ENCODE data around the gene DYSF.

The DYSF gene

GRCh38 chr2:71534201-71534600, 80.8 kb downstream of the DYSF start:
- H3K4me1 Mint-ChIP-seq (ENCODE audit: low read depth), result no peaks in the 10 kb centered on the region
- H3K27me3 Mint-ChIP-seq, result peaks cover 27% of the 10 kb centered on the region
- H3K27ac Mint-ChIP-seq, result no peak overlapping the region
- H3K4me3 Mint-ChIP-seq, result no peak overlapping the region
- no peaks in the 10 kb centered on the region for H3K36me3 Mint-ChIP-seq (ENCODE audit: low read depth)
- H3K9me3 Mint-ChIP-seq, result no peaks in the 10 kb centered on the region

DNA sequence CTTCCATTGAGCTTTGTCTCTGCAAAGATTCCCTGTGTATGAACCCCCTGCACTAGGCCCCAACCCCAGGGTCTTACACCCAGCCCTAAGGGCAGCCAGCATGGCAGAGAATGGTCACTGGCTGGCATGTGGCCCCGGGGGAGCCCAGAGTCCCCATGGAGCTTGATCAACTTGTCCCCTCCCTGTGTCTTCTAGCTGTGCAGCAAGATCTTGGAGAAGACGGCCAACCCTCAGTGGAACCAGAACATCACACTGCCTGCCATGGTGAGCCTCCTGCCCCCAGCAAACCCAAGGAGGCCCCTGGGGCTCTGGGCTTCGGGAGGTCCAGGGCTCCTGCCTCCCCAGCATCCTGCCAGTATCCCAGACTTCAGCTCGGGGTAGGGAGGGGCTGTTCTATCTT, 81.5 kb downstream of the DYSF start:
- H3K36me3 Mint-ChIP-seq (ENCODE audit: low read depth), result no peaks in the 10 kb centered on the region
- H3K27me3 Mint-ChIP-seq, result peaks cover 25% of the 10 kb centered on the region
- no peaks in the 10 kb centered on the region for H3K4me1 Mint-ChIP-seq (ENCODE audit: low read depth)
- H3K4me3 Mint-ChIP-seq, result no peak overlapping the region
- no peak overlapping the region for H3K27ac Mint-ChIP-seq
- no peaks in the 10 kb centered on the region for H3K9me3 Mint-ChIP-seq

DNA sequence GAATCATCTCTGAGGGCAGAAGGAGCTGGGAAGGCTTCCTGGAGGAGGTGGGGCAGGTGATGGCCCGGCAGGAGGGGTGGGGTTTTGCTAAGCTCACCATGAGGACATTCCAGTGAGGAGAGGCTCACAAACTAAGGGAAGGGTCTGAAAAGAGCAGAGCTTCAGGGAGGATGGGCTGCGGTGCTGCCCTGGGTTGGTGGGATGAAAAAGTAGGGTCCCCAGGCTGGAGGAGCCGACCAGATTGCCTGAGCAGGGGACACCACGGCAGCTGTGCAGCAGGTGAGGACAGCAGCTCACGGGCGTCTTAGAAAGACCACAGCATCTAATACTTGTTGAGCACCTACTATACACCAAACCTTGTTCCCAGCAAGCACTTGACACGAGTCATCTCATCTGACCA, 82.2 kb downstream of the DYSF start:
- H3K27ac Mint-ChIP-seq, result no peak overlapping the region
- H3K9me3 Mint-ChIP-seq, result no peaks in the 10 kb centered on the region
- H3K4me3 Mint-ChIP-seq, result no peak overlapping the region
- H3K36me3 Mint-ChIP-seq (ENCODE audit: low read depth), result no peaks in the 10 kb centered on the region
- H3K27me3 Mint-ChIP-seq, result peaks cover 20% of the 10 kb centered on the region
- H3K4me1 Mint-ChIP-seq (ENCODE audit: low read depth), result no peaks in the 10 kb centered on the region

GRCh38 chr2:71536226-71536671, 82.9 kb downstream of the DYSF start:
- Mint-ChIP-seq H3K4me1 (ENCODE audit: low read depth) (no peaks in the 10 kb centered on the region), H3K4me3 (no peak overlapping the region), H3K36me3 (ENCODE audit: low read depth) (no peaks in the 10 kb centered on the region), H3K9me3 (no peaks in the 10 kb centered on the region), H3K27me3 (peaks cover 16% of the 10 kb centered on the region), H3K27ac (no peak overlapping the region)

- Mint-ChIP-seq H3K4me1 (ENCODE audit: low read depth) (no peaks in the 10 kb centered on the region), H3K9me3 (no peaks in the 10 kb centered on the region), H3K36me3 (ENCODE audit: low read depth) (no peaks in the 10 kb centered on the region), H3K27me3 (peaks cover 4% of the 10 kb centered on the region), H3K27ac (no peak overlapping the region), H3K4me3 (no peak overlapping the region)
Observed at GRCh38 chr2:71538241-71538640, 84.9 kb downstream of the DYSF start.

- Mint-ChIP-seq H3K36me3 (ENCODE audit: low read depth) (no peaks in the 10 kb centered on the region), H3K9me3 (no peaks in the 10 kb centered on the region), H3K4me3 (peak overlapping the region; percentile 37), H3K27ac (peak overlapping the region; percentile 28), H3K27me3 (peaks cover 2% of the 10 kb centered on the region), H3K4me1 (ENCODE audit: low read depth) (no peaks in the 10 kb centered on the region)
Observed at GRCh38 chr2:71538656-71539265, 85.4 kb downstream of the DYSF start.

- H3K4me1 Mint-ChIP-seq (ENCODE audit: low read depth), result peaks cover 9% of the 10 kb centered on the region
- H3K27ac Mint-ChIP-seq, result no peak overlapping the region
- H3K27me3 Mint-ChIP-seq, result peaks cover 9% of the 10 kb centered on the region
- no peaks in the 10 kb centered on the region for H3K9me3 Mint-ChIP-seq
- no peaks in the 10 kb centered on the region for H3K36me3 Mint-ChIP-seq (ENCODE audit: low read depth)
- no peak overlapping the region for H3K4me3 Mint-ChIP-seq
Observed at GRCh38 chr2:71540818-71541217, 87.5 kb downstream of the DYSF start.

- no peaks in the 10 kb centered on the region for H3K36me3 Mint-ChIP-seq (ENCODE audit: low read depth)
- H3K27ac Mint-ChIP-seq, result no peak overlapping the region
- H3K27me3 Mint-ChIP-seq, result peaks cover 15% of the 10 kb centered on the region
- H3K4me1 Mint-ChIP-seq (ENCODE audit: low read depth), result peaks cover 9% of the 10 kb centered on the region
- peak overlapping the region; percentile 63 for H3K4me3 Mint-ChIP-seq
- H3K9me3 Mint-ChIP-seq, result no peaks in the 10 kb centered on the region
Observed at GRCh38 chr2:71544919-71545571, 91.7 kb downstream of the DYSF start.

DNA sequence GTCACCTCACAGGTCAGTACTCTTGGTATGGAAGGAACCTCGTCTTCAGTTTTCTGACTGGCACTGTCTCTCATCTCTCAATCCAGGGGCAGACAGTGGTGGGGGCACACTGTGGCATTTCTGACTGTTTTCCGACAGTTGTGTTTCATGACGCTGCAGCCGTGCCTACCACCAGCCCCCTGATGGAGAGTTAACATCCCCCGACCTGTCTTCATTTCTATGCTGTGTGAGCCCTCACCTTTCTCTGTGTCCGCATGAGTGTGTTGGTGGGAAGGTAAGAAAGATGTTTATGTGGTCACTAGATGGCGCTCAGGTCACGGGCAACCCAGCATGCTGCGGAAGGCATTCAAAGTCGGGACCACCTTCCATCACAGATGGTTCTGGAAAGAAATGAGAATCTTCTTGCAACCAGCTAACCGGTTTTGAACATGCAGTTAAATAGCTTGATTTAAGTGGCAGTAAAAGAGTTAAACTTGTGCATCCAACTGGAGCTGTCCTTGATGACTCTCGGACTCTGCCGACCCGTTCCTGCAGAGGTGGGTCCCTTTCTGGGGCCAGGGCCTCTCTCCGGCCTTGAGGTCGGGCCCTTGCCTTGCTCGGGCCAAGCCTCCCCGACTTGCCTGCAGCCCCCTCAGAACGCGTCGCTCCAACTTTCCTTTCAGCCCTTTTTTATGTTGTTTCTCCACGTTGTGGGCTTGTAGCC, 92.4 kb downstream of the DYSF start:
- Mint-ChIP-seq H3K4me3 (peak overlapping the region; percentile 63), H3K4me1 (ENCODE audit: low read depth) (peaks cover 9% of the 10 kb centered on the region), H3K9me3 (no peaks in the 10 kb centered on the region), H3K27me3 (peaks cover 15% of the 10 kb centered on the region), H3K27ac (no peak overlapping the region), H3K36me3 (ENCODE audit: low read depth) (no peaks in the 10 kb centered on the region)

- no peak overlapping the region for H3K27ac Mint-ChIP-seq
- H3K27me3 Mint-ChIP-seq, result peaks cover 15% of the 10 kb centered on the region
Observed at GRCh38 chr2:71546275-71546638, 92.9 kb downstream of the DYSF start.

DNA sequence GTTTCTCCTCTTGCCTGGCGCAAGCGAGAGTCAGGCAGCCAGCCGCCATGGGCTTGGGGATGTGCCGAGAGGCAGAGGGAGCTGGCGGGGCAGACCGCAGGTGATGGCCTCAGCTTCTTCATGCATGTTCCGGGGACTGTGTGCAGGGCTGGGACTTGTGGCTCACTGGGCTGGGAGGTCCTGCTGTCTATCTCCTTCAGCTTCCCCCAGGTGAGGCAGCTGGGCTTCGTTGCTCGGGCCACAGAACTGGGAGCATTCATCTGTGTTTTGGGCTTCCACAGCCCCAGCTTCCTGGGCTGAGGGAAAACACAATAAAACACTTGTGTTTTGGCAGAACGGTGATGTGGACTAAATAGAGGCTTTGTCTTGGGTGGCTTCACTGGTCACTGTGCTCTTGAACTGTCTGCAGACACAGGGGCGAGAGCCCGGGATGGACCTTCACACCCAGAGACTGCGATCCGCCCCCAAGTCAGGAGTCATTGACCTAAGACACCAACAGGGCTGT, 93.5 kb downstream of the DYSF start:
- no peaks in the 10 kb centered on the region for H3K36me3 Mint-ChIP-seq (ENCODE audit: low read depth)

More at GRCh38 chr2:71546275-71546638, 92.9 kb downstream of the DYSF start:
- Mint-ChIP-seq H3K9me3 (no peaks in the 10 kb centered on the region), H3K36me3 (ENCODE audit: low read depth) (no peaks in the 10 kb centered on the region), H3K4me1 (ENCODE audit: low read depth) (peaks cover 9% of the 10 kb centered on the region), H3K4me3 (no peak overlapping the region)

GRCh38 chr2:71547616-71548285, 94.4 kb downstream of the DYSF start:
- H3K4me1 Mint-ChIP-seq (ENCODE audit: low read depth), result peaks cover 9% of the 10 kb centered on the region
- no peaks in the 10 kb centered on the region for H3K36me3 Mint-ChIP-seq (ENCODE audit: low read depth)
- no peak overlapping the region for H3K4me3 Mint-ChIP-seq
- no peak overlapping the region for H3K27ac Mint-ChIP-seq
- no peaks in the 10 kb centered on the region for H3K9me3 Mint-ChIP-seq
- peaks cover 15% of the 10 kb centered on the region for H3K27me3 Mint-ChIP-seq

More for the DNA sequence above, 93.5 kb downstream of the DYSF start:
- Mint-ChIP-seq H3K4me3 (no peak overlapping the region), H3K4me1 (ENCODE audit: low read depth) (peaks cover 9% of the 10 kb centered on the region), H3K27ac (no peak overlapping the region), H3K27me3 (peaks cover 15% of the 10 kb centered on the region), H3K9me3 (no peaks in the 10 kb centered on the region)

DNA sequence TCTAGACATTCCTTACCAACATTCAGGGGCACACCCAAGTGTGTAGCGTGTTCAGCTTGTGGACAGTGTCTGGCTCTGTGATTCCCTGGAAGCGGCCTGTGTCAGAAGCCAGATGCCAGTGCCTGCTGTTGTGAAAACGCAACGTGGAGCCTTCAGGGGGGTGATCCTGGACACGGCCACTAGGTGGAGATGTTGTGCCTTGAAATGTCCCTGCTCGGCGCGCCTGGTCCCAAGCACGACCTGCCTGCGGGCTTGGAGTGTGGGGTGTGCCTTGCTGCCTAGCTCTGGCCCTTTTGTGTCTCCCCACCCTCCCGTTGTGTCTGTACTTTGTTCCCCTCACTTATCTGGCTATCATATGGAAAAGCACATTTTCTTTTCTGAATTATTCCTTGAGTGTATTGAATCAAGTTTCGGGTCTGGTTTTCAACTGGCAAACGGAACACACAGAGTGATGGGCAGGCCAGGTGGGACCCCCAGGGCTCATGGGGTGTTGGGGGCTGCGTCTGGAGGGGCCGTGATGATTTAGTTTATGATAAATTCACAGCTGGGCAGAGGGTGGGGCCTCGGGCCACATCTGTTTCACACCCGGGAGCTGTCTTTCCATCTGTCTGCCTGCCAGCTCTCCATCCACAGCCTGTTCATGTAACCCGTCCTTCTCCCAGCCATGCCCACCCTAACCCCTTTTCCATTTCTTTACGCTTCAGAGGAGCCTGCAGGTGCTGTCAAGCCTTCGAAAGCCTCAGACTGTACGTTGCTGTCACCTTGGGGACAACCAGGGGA, 95.5 kb downstream of the DYSF start:
- H3K4me3 Mint-ChIP-seq, result no peak overlapping the region
- no peaks in the 10 kb centered on the region for H3K9me3 Mint-ChIP-seq
- H3K4me1 Mint-ChIP-seq (ENCODE audit: low read depth), result peaks cover 9% of the 10 kb centered on the region
- H3K27ac Mint-ChIP-seq, result no peak overlapping the region
- peaks cover 15% of the 10 kb centered on the region for H3K27me3 Mint-ChIP-seq
- no peaks in the 10 kb centered on the region for H3K36me3 Mint-ChIP-seq (ENCODE audit: low read depth)

DNA sequence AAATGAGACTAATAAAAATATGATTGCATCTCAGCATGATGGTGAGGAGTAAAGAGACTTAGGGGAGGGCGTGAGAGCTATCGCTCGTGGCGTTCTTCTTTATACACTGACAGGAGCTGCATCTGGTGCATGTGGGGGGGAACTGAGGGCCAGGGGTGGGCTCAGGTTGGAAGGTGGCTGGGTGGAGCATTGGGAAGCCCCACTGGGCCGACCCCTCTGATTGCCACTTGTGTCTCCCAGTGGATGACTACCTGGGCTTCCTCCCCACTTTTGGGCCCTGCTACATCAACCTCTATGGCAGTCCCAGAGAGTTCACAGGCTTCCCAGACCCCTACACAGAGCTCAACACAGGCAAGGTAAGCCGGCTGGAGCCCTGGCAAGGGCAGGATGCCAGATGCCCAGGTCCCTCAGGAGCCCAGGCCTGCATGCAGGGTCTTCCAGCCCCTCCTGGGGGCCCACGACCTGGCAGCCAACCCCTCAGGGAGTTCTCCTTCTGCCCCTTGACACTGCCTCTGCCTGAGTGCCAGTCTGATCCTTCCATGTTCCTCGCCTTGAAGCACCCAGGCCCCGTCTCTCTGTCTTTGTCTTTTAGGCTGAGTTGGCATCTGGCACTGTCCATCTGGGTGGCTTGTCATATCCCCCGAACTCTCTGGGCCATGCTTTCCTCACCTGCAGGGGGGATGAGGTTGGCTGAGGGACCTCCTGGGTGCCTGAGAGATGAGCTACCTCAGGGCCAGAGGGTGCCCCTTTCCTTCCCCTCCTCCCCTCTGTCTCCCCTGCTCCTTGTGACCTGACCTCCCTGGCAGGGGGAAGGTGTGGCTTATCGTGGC, 97.7 kb downstream of the DYSF start:
- H3K4me3 Mint-ChIP-seq, result no peak overlapping the region
- peaks cover 5% of the 10 kb centered on the region for H3K27me3 Mint-ChIP-seq
- H3K36me3 Mint-ChIP-seq (ENCODE audit: low read depth), result no peaks in the 10 kb centered on the region
- H3K4me1 Mint-ChIP-seq (ENCODE audit: low read depth), result no peaks in the 10 kb centered on the region
- H3K9me3 Mint-ChIP-seq, result no peaks in the 10 kb centered on the region
- no peak overlapping the region for H3K27ac Mint-ChIP-seq
